HCT116 (cell line): Measurements from ENCODE around the gene PTBP1. TPM values are rescaled to one million over a fixed set of nuclear protein-coding genes. Genes with fewer than 3 reads are reported as not detected.
A peak's percentile ranks its signal among the peaks of the same experiment; 100 is the strongest.

Source experiments
- ATAC-seq: fragments of 200-7000 bp; cut with Tn5 transposase; 2 replicates; pipeline ENCODE4 v1.9.1; 2020; ENCODE audit warnings: mild to moderate bottlenecking, moderate library complexity
- BruUV-seq: library from RNA; stranded (reverse); fragments of 400-500 nt; replicated peaks from 2 replicates; lab custom pipeline; 2021; lab: Mats Ljungman, UMichigan
- CTCF ChIA-PET: fragments of 300-600 bp; sonication (Branson Sonifier 250); formaldehyde crosslinking; loops from one replicate; lab custom pipeline; 2021; ENCODE audit warnings: antibody characterized with exemption; lab: Charles Lee
- POLR2A ChIA-PET: fragments of 300-600, 350-600 bp; sonication (Branson Sonifier 250); formaldehyde crosslinking; loops from one replicate; lab custom pipeline; 2021; ENCODE audit warnings: antibody characterized with exemption; lab: Charles Lee
- RAD21 ChIA-PET, 2 experiments: fragments of 300-600 bp; sonication (Branson Sonifier 250); formaldehyde crosslinking; loops; one replicate each; lab custom pipeline; 2023; ENCODE audit warnings: low total read pairs in 2 of 2; ENCODE audit not compliant: uncharacterized antibody in 2 of 2, unreplicated experiment in 2 of 2, low non-redundant PET in 1 of 2; lab: Charles Lee
- DNase-seq: peaks from one replicate; pipeline ENCODE4 v3.0.0-alpha.2; 2010; ENCODE audit warnings: low read depth, low spot score
- H2AFZ ChIP-seq: fragments of 200-600 bp; shearing (Covaris generic), sonication (generic); 2 replicates; pipeline ENCODE4 v1.6.1; 2017; ENCODE audit warnings: low read depth, mixed run types, mixed read lengths, antibody characterized with exemption, low read length; ENCODE audit not compliant: poor library complexity, severe bottlenecking
- H3K27ac ChIP-seq: 2 replicates; pipeline ENCODE4 v1.5.1; 2012; ENCODE audit warnings: low read depth, low read length
- H3K27me3 ChIP-seq: fragments of 200-600 bp; sonication (generic); 2 replicates; pipeline ENCODE4 v1.6.1; 2016; ENCODE audit warnings: mixed run types, low read length, mixed read lengths; ENCODE audit not compliant: insufficient read depth
- H3K36me3 ChIP-seq, 2 experiments: fragments of 200-500 bp in 1 of 2; fragments of 200-600 bp in 1 of 2; sonication (Bioruptor generic) in 1 of 2; sonication (generic) in 1 of 2; 2 replicates each; pipeline versions ENCODE4 v1.5.1 to v1.6.1; 2014 to 2016; ENCODE audit warnings: low read length in 2 of 2, inconsistent platforms in 1 of 2, mixed read lengths in 1 of 2, mixed run types in 1 of 2; ENCODE audit not compliant: insufficient read depth in 2 of 2, control insufficient read depth in 1 of 2
- H3K4me1 ChIP-seq, 2 experiments: fragments of 200-600 bp in 1 of 2; sonication (generic) in 1 of 2; 2 replicates each; pipeline versions ENCODE4 v1.5.1 to v1.6.1; 2012 to 2017; ENCODE audit warnings: low read length in 2 of 2, inconsistent platforms in 1 of 2, mild to moderate bottlenecking in 1 of 2, mixed read lengths in 1 of 2, mixed run types in 1 of 2, moderate library complexity in 1 of 2; ENCODE audit not compliant: insufficient read depth in 2 of 2, control insufficient read depth in 1 of 2
- H3K4me2 ChIP-seq: fragments of 200-600 bp; sonication (generic); 2 replicates; pipeline ENCODE4 v1.6.1; 2017; ENCODE audit warnings: mixed run types, low read length, mixed read lengths
- H3K4me3 ChIP-seq, 2 experiments: fragments of 200-600 bp in 1 of 2; sonication (generic) in 1 of 2; replicated peaks in 1 of 2; 2 replicates each; pipeline ENCODE4 v1.5.1; 2011 to 2016; ENCODE audit warnings: low read length in 2 of 2, control low read depth in 1 of 2, low read depth in 1 of 2, mild to moderate bottlenecking in 1 of 2, mixed read lengths in 1 of 2, mixed run types in 1 of 2
- H3K79me2 ChIP-seq: fragments of 200-600 bp; sonication (generic); 2 replicates; pipeline ENCODE4 v1.6.1; 2017; ENCODE audit warnings: mild to moderate bottlenecking, mixed run types, low read length, moderate library complexity, mixed read lengths; ENCODE audit not compliant: insufficient read depth
- H3K9ac ChIP-seq: fragments of 200-600 bp; sonication (generic); 2 replicates; pipeline ENCODE4 v1.6.1; 2016; ENCODE audit warnings: low read length, mixed read lengths
- H3K9me2 ChIP-seq: fragments of 200-600 bp; sonication (generic), shearing (Covaris generic); 2 replicates; pipeline ENCODE4 v1.6.1; 2017; ENCODE audit warnings: mixed run types, mild to moderate bottlenecking, moderate library complexity; ENCODE audit not compliant: insufficient read depth
- H3K9me3 ChIP-seq, 2 experiments: fragments of 200-500 bp in 1 of 2; fragments of 200-600 bp in 1 of 2; sonication (Bioruptor generic) in 1 of 2; sonication (generic) in 1 of 2; 2 replicates each; pipeline ENCODE4 v1.6.1; 2014 to 2017; ENCODE audit warnings: low read length in 2 of 2, mixed read lengths in 2 of 2, inconsistent platforms in 1 of 2, low read depth in 1 of 2, mild to moderate bottlenecking in 1 of 2, mixed run types in 1 of 2, moderate library complexity in 1 of 2; ENCODE audit not compliant: control insufficient read depth in 1 of 2, insufficient read depth in 1 of 2
- H4K20me1 ChIP-seq: fragments of 200-600 bp; sonication (generic), shearing (Covaris generic); 2 replicates; pipeline ENCODE4 v1.6.1; 2017; ENCODE audit warnings: mixed run types, mild to moderate bottlenecking, moderate library complexity; ENCODE audit not compliant: insufficient read depth
- CBX3 ChIP-seq: IDR thresholded peaks from 2 replicates; pipeline ENCODE4 v1.6.1; 2012; ENCODE audit warnings: low read depth
- CEBPB ChIP-seq: IDR thresholded peaks from 2 replicates; pipeline ENCODE4 v1.6.1; 2012; ENCODE audit warnings: low read depth
- EGR1 ChIP-seq: IDR thresholded peaks from 2 replicates; pipeline ENCODE4 v1.6.1; 2012; ENCODE audit warnings: low read depth
- ELF1 ChIP-seq: IDR thresholded peaks from 2 replicates; pipeline ENCODE4 v1.6.1; 2012; ENCODE audit warnings: low read depth, borderline replicate concordance
- JUND ChIP-seq: IDR thresholded peaks from 2 replicates; pipeline ENCODE4 v1.6.1; 2012
- POLR2A ChIP-seq: IDR thresholded peaks from 2 replicates; pipeline ENCODE4 v1.7.0; 2011; ENCODE audit warnings: borderline replicate concordance; ENCODE audit not compliant: insufficient read depth, insufficient read length; ENCODE audit errors: extremely low read depth
- POLR2AphosphoS5 ChIP-seq: IDR thresholded peaks from 2 replicates; pipeline ENCODE4 v1.6.1; 2011; ENCODE audit warnings: mild to moderate bottlenecking, low read depth, low read length, moderate library complexity
- RAD21 ChIP-seq: IDR thresholded peaks from 2 replicates; pipeline ENCODE4 v1.6.1; 2012; ENCODE audit warnings: low read depth, mild to moderate bottlenecking
- SIN3A ChIP-seq: IDR thresholded peaks from 2 replicates; pipeline ENCODE4 v1.6.1; 2012; ENCODE audit warnings: low read depth
- SP1 ChIP-seq: IDR thresholded peaks from 2 replicates; pipeline ENCODE4 v1.6.1; 2012; ENCODE audit warnings: low read depth
- SRF ChIP-seq: IDR thresholded peaks from 2 replicates; pipeline ENCODE4 v1.6.1; 2012; ENCODE audit warnings: low read depth
- TCF7L2 ChIP-seq: IDR thresholded peaks from 2 replicates; pipeline ENCODE4 v1.7.0; 2011; ENCODE audit warnings: borderline replicate concordance, inconsistent platforms; ENCODE audit not compliant: insufficient read depth, insufficient read length; ENCODE audit errors: extremely low read depth
- ZFX ChIP-seq: fragments of 450-650 bp; IDR thresholded peaks from 2 replicates; pipeline ENCODE4 v1.6.1; 2017
- ZNF274 ChIP-seq: fragments of 200-500 bp; sonication (Bioruptor generic); IDR thresholded peaks from 2 replicates; pipeline ENCODE4 v1.6.1; 2014; ENCODE audit warnings: mild to moderate bottlenecking, low read depth, low read length, inconsistent platforms
- intact Hi-C: fragments of 100-400 bp; cut with micrococcal nuclease; formaldehyde crosslinking; loops from 2 replicates; pipeline ENCODE4 v1.10.0; 2022
- total RNA-seq: library from RNA; stranded (reverse); gene quantifications from one replicate; pipeline ENCODE4 v1.2.1, GENCODE V29; 2021; ENCODE audit not compliant: unreplicated experiment
- TF ChIP-seq, protein P1 (sequence below): IDR thresholded peaks from 2 replicates; pipeline ENCODE4 v1.6.1; 2012; ENCODE audit warnings: low read depth
- TF ChIP-seq, protein P2 (sequence below): IDR thresholded peaks from 2 replicates; pipeline ENCODE4 v1.6.1; 2012

PTBP1 gene
- total RNA-seq, 1 experiment from 2014 or later = 676 TPM

DNA sequence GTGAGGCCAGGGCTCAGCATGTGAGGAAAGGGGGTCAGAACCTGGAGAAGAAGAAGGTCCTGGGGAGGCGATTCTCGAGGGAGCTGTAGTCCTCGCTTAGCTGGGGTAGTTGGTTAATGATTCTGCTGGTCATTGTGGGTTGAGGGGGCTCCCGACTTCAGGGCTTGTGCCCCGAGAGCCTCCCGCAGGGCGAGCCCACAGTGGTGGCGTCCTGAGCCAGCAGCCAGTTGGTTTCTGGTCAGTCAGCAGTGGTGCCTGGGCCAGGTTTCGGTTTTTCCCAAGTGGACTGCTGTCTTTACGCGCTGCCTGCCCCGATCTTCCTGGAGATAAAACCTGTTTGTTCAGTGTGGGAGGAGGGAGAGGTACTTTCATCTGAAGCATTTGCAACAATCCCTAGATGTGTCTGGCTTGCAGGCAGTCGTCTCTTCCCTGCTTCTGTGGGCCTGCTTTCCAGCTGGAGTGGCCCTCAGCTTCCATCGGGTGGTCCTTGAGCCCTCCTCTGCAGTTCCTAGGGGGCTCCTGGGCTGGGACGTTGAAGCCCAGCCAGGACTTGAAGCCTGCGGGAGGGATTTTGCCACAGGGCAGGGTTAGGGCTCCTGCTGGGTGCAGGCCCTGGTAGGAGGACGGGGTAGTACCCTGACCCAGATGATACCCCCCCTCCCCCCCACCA, 3.2 kb downstream of the PTBP1 start:
- H3K4me2 ChIP-seq = peak overlapping the region; percentile 94
- H3K9me3 ChIP-seq = no peaks in the 10 kb centered on the region
- intact Hi-C loops = no loop called here
- no peak overlapping the region for H2AFZ ChIP-seq
- TF ChIP-seq RAD21 (no peak), SRF (no peak), JUND (no peak), SP1 (no peak), SIN3A (no peak), ZNF274 (no peak), EGR1 (no peak), POLR2A (no peak), CEBPB (no peak), POLR2AphosphoS5 (no peak), ELF1 (no peak), TCF7L2 (no peak), CBX3 (no peak), ZFX (no peak)
- TF ChIP-seq, protein P1, sequence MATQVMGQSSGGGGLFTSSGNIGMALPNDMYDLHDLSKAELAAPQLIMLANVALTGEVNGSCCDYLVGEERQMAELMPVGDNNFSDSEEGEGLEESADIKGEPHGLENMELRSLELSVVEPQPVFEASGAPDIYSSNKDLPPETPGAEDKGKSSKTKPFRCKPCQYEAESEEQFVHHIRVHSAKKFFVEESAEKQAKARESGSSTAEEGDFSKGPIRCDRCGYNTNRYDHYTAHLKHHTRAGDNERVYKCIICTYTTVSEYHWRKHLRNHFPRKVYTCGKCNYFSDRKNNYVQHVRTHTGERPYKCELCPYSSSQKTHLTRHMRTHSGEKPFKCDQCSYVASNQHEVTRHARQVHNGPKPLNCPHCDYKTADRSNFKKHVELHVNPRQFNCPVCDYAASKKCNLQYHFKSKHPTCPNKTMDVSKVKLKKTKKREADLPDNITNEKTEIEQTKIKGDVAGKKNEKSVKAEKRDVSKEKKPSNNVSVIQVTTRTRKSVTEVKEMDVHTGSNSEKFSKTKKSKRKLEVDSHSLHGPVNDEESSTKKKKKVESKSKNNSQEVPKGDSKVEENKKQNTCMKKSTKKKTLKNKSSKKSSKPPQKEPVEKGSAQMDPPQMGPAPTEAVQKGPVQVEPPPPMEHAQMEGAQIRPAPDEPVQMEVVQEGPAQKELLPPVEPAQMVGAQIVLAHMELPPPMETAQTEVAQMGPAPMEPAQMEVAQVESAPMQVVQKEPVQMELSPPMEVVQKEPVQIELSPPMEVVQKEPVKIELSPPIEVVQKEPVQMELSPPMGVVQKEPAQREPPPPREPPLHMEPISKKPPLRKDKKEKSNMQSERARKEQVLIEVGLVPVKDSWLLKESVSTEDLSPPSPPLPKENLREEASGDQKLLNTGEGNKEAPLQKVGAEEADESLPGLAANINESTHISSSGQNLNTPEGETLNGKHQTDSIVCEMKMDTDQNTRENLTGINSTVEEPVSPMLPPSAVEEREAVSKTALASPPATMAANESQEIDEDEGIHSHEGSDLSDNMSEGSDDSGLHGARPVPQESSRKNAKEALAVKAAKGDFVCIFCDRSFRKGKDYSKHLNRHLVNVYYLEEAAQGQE = no peak
- TF ChIP-seq, protein P2, sequence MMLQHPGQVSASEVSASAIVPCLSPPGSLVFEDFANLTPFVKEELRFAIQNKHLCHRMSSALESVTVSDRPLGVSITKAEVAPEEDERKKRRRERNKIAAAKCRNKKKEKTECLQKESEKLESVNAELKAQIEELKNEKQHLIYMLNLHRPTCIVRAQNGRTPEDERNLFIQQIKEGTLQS = no peak
- H4K20me1 ChIP-seq = peaks cover 59% of the 10 kb centered on the region; the same call in 1 of the 2 replicates
- peak overlapping the region; percentile 53 for H3K27ac ChIP-seq
- H3K27me3 ChIP-seq = no peaks in the 10 kb centered on the region
- DNase-seq (no peak), ATAC-seq (no peak)
- H3K9ac ChIP-seq = peak overlapping the region; percentile 92
- peaks cover 17 to 36% of the 10 kb centered on the region in 2 experiments for H3K4me1 ChIP-seq
- CTCF ChIA-PET = no interaction called here
- peaks cover 39 to 72% of the 10 kb centered on the region in 2 experiments; a peak in 3 of 4 replicates for H3K36me3 ChIP-seq
- no TSS peak for BruUV-seq
- H3K79me2 ChIP-seq = peaks cover 77% of the 10 kb centered on the region
- POLR2A ChIA-PET = no interaction called here
- RAD21 ChIA-PET = no interaction called here
- no peak overlapping the region for H3K4me3 ChIP-seq
- no peaks in the 10 kb centered on the region for H3K9me2 ChIP-seq
